22Rv1 (cell line): ENCODE data around the gene SFPQ.

Experiments
- ZFX ChIP-seq: fragments of 450-650 bp; IDR thresholded peaks from 2 replicates; pipeline ENCODE4 v1.6.1; 2017; ENCODE audit warnings: antibody characterized with exemption, borderline replicate concordance
- TF ChIP-seq, protein P1 (sequence below): fragments of 450-650 bp; IDR thresholded peaks from 2 replicates; pipeline ENCODE4 v1.5.1; 2017; ENCODE audit warnings: mild to moderate bottlenecking

DNA sequence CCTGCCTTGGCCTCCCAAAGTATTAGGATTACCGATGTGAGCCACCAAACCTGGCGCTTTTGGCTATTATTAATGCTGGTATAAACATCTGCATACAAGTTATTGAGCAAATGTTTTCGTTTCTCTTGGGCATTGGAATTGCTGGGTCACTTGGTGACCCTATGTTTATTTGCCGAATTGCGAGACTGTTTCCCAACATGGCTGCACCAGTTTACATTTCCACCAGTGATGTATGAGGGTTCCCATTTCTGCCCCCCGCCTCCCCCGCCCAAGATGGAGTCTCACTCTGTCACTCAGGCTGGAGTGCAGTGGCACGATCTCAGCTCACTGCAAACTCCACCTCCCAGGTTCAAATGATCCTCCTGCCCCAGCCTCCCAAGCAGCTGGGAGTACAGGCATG is 20.9 kb downstream of the SFPQ start:
- TF ChIP-seq, protein P1, sequence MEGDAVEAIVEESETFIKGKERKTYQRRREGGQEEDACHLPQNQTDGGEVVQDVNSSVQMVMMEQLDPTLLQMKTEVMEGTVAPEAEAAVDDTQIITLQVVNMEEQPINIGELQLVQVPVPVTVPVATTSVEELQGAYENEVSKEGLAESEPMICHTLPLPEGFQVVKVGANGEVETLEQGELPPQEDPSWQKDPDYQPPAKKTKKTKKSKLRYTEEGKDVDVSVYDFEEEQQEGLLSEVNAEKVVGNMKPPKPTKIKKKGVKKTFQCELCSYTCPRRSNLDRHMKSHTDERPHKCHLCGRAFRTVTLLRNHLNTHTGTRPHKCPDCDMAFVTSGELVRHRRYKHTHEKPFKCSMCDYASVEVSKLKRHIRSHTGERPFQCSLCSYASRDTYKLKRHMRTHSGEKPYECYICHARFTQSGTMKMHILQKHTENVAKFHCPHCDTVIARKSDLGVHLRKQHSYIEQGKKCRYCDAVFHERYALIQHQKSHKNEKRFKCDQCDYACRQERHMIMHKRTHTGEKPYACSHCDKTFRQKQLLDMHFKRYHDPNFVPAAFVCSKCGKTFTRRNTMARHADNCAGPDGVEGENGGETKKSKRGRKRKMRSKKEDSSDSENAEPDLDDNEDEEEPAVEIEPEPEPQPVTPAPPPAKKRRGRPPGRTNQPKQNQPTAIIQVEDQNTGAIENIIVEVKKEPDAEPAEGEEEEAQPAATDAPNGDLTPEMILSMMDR, result no peak
- TF ChIP-seq ZFX, result no peak
